Activated naive CD4-positive, alpha-beta T cell treated with anti-CD3 and anti-CD28 coated beads, Interleukin-2, amount 50 U/mL, for 16 hours (primary cell): ENCODE measurements around the gene LEF1.

Experiments
- DNase-seq: peaks from one replicate; pipeline ENCODE4 v3.0.0-alpha.2; 2020

Gene LEF1

DNA sequence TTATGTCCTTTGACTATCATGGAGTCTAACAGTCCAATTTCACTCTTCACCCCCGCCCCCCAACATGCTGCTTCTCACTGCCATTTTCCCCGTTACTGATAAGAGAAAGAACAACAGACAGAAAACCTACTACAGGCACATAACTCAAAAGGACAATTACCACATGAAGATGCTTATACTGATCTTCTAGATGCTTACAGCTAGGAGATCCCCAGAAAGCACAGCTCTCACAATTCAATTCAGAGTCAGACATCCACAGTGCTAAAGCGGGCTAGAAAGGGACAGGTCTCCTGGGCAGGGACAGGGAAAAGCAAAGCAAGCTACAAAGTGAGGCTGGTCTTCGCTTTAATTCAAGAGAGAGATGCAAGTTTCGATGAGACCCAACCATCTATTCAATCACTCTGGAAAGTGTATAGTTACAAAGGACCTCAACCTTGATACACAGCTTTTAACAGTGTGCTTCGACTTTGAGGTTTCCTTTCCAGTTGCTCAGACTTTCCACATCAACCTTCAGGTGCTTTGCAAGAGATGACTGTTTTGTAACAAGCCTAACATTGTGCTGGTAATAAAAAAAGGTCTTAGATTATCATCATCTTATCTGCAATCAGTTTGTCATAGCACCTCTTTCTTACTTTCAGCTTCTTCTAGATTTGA lies 60.9 kb downstream of the LEF1 start:
- DNase-seq, result peak; percentile 41

- no peak for DNase-seq
Measured at GRCh38 chr4:108107101-108107500, 61.6 kb downstream of the LEF1 start.

DNA sequence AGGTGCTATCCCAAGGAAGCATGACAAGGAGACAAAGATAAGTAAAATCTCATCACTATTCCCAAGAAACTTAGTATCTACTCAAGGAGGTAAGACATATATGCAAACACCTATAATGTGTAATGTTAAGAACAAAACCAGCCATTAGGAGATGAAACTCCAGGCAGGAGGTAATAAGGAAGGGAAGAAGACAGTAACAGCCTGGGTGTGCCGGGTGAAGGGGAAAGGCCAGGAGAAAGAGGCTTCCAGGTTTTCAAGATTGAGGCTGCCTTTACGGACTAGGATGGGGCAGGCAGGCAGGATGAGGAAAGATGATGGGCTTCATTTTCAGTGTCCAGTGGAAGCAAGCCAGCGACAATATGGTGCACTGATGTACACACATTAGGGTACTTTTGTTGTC lies 62.5 kb downstream of the LEF1 start:
- DNase-seq, result no peak

GRCh38 chr4:108103099-108103862 lies 65.5 kb downstream of the LEF1 start:
- DNase-seq, result no peak

DNA sequence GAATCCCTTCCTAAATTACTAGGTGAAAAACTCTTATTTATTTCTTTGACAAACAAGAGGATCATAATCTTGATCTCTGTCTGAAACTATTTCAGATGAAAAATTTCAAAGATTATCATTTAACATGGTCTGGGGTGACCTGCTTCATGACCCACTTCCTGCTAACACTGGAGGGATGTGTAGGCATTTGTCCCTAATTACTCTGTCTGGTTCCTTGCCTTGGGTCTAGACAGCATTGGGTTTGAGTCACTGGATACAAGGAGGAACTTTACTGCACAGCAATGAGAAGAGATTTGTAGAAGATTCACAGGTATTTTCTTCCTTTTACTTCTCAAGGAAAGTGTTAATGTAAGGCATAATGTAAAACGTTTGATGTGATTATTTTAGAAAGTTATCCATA lies 67.9 kb downstream of the LEF1 start:
- no peak for DNase-seq

- no peak for DNase-seq
Measured at GRCh38 chr4:108099838-108100237, 68.9 kb downstream of the LEF1 start.

GRCh38 chr4:108097990-108098553 lies 70.7 kb downstream of the LEF1 start:
- no peak for DNase-seq

DNA sequence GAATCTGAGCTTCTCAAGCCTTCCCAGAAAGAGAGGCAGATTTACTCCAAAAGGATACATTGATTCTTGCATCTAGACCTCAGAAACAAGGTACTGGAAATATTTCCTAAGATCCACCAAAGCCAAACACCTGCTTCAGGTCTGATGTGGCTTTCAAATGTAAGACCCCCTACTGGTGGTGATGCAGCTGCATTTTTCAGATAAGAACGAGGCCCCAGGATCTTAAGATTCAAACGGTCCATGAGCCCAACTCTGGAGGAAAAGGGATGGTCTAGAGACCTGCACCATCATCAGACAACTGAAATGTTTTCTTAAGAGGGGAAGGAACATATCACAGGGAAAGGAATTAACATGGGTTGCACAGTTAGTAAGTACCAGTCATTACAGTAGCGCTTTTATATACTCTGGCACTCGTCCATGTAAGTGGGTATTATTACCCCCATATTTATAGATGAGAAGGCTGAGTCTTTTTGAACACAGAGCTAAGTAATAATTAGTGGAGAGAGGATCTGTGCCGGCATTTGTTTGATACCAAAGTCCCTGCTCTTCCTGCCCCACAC lies 73.7 kb downstream of the LEF1 start:
- no peak for DNase-seq

- no peak for DNase-seq
Measured at GRCh38 chr4:108094131-108094530, 74.6 kb downstream of the LEF1 start.

DNA sequence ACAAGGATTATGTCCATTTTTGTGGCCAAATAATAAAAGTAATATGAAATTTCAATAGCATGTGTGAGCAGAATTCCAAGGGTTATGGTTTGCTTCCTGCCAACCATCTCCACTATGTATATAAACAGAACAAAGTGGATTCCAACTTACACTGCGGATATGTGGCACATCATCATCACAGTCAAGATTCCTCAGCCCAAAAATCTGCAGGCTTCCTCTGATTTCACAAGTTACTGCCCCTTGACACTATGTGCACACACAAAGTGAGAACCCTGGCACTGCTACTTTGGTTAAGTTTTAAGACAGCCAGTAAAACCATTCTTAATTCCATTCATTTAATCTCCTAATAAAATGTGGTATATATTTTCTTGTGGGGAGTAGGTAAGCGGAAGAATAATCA lies 76.4 kb downstream of the LEF1 start:
- no peak for DNase-seq

GRCh38 chr4:108087293-108087967 lies 81.3 kb downstream of the LEF1 start:
- no peak for DNase-seq

- DNase-seq, result peak; percentile 28
Measured at GRCh38 chr4:108081256-108081655, 87.5 kb downstream of the LEF1 start.

GRCh38 chr4:108080747-108081146 lies 88.0 kb downstream of the LEF1 start:
- DNase-seq, result peak; percentile 50

GRCh38 chr4:108078024-108078733 lies 90.6 kb downstream of the LEF1 start:
- DNase-seq, result no peak

- DNase-seq, result peak; percentile 49
Measured at GRCh38 chr4:108072300-108072699, 96.4 kb downstream of the LEF1 start.

- DNase-seq, result no peak
Measured at GRCh38 chr4:108070775-108071174, 98.0 kb downstream of the LEF1 start.

GRCh38 chr4:108068442-108068841 lies 100.3 kb downstream of the LEF1 start:
- no peak for DNase-seq

- DNase-seq, result no peak
Measured at GRCh38 chr4:108060686-108061321, 107.9 kb downstream of the LEF1 start.

- DNase-seq, result no peak
Measured at GRCh38 chr4:108060164-108060563, 108.6 kb downstream of the LEF1 start.

DNA sequence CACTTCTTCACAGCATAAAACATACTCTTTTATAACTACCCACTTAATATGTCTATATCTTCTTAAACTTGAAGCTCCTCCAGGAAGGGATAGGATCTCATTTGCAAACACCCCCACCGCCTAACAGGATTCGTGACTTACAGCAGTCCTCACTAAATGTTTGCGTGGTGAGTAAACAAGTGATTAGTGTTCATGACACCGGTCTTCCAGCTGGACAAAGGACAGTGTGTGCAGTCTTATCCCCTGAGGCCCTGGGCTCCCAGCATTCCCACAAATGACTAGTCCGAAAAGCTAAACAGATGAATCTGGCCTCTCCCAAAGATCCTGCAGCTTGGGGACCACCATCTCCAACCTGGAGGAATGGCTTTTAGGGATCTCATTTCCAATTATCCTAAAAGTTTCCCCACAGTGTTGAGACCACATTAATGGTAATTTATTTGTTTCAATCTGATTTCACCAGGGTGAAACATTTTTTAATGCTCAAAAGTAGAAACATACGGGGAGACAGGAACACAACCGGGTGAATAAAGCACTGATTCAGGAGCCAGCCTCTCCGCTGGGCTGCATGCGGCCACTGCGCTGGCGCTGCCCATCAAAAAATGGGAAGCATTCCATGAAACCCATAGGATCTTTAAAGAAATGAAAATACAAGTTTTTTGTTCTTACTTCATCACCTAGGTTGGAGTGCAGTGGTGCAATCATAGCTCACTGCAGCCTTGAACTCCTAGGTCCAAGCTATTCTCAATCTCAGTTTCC lies 109.9 kb downstream of the LEF1 start:
- DNase-seq, result no peak

GRCh38 chr4:108056418-108056817 lies 112.3 kb downstream of the LEF1 start:
- no peak for DNase-seq
